ENCODE data around the gene ZNF512B. TPM values are rescaled to one million over a fixed set of nuclear protein-coding genes. Genes with fewer than 3 reads are reported as not detected.
A peak's percentile ranks its signal among the peaks of the same experiment; 100 is the strongest.

ZNF512B gene
- total RNA-seq, 4 donors from 2014 or later, result 7.1 to 17.7 (median 12.1) TPM

DNA sequence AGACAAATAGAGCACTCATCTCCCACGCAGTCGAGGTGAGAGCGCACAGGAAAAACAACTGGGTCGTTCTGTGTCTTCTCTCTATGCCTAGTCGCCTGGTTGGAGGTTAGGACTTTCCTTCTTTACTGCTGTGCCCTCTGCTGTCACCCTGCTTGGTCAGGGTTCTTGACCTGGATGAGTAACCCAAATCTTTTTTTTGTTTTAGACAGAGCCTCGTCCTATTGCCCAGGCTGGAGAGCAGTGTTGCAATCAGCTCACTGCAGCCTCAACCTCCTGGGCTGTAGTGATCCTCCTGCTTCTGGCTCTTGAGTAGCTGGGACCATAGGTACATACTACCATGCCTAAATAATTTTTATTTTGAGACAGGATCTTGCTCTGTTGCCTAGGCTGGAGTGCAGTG lies 35.7 kb upstream of the ZNF512B start:
- Histone ChIP-seq H3K4me1 (peaks cover 4 to 26% (median 10%) of the 10 kb centered on the region in 4 donors), H3K4me3 (no peak overlapping the region), H3K27ac (replicated peaks in 1 of 4) (no peak overlapping the region), H3K36me3 (peaks cover 40 to 98% (median 94%) of the 10 kb centered on the region in 4 donors), H3K9me3 (no peaks in the 10 kb centered on the region), H3K27me3 (no peaks in the 10 kb centered on the region)
- no peak for TF ChIP-seq POLR2AphosphoS5 (IDR thresholded peaks at IDR 0.05)
- TF ChIP-seq POLR2A (IDR thresholded peaks at IDR 0.05; ENCODE audit: low read depth), result no peak
- TF ChIP-seq, protein P1, sequence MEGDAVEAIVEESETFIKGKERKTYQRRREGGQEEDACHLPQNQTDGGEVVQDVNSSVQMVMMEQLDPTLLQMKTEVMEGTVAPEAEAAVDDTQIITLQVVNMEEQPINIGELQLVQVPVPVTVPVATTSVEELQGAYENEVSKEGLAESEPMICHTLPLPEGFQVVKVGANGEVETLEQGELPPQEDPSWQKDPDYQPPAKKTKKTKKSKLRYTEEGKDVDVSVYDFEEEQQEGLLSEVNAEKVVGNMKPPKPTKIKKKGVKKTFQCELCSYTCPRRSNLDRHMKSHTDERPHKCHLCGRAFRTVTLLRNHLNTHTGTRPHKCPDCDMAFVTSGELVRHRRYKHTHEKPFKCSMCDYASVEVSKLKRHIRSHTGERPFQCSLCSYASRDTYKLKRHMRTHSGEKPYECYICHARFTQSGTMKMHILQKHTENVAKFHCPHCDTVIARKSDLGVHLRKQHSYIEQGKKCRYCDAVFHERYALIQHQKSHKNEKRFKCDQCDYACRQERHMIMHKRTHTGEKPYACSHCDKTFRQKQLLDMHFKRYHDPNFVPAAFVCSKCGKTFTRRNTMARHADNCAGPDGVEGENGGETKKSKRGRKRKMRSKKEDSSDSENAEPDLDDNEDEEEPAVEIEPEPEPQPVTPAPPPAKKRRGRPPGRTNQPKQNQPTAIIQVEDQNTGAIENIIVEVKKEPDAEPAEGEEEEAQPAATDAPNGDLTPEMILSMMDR (IDR thresholded peaks at IDR 0.05), result no peak
- no peak for TF ChIP-seq EP300 (IDR thresholded peaks at IDR 0.05)
- DNase-seq (ENCODE audit: extremely low spot score), result no peak
- intact Hi-C loops (cut with DNase I), result no loop called here
- WGBS, result 88% methylated on average over 6 of the region's 6 CpGs

DNA sequence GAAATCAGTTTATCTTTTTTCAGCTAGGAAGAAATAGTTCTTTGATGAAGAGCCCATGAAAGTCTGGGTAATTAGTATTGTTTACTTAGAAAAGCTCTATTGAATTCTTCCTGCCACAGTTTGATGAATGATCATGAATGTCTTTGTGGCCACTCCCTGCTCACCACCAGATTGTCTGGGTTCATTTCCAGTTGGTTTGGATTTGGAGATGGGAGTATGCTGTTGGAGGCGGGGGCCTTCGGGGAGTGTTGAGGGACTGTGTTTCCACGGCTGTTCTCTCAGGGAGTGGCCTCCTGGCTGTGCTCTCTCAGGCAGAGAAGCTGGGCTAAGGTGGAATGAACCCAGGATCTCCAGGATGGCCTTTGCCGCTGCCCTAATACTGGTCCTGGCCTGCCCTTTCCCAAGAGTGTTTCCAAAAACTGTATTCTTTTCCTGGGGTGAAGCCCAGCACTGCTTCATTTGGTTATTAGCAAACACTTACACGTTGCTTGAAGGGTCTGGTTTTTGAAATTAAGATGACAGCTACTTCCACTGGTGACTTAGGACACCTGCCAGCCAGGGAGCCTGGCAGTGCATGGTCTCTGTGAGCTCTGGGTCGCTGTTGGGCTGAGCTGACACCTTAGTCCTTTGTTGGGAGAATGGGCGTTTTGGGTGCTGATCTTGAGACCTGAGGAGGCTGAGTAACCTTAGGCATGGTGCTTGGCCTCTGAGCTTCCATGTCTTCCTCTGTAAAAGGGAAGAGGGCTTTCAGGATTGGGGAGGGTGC lies 34.4 kb upstream of the ZNF512B start:
- no peaks in the 10 kb centered on the region for H3K27me3 ChIP-seq
- no peak overlapping the region for H3K27ac ChIP-seq (replicated peaks in 1 of 4)
- H3K4me1 ChIP-seq, result peaks cover 4 to 26% (median 10%) of the 10 kb centered on the region in 4 donors
- peaks cover 45 to 98% (median 95%) of the 10 kb centered on the region in 4 donors for H3K36me3 ChIP-seq
- intact Hi-C loops (cut with DNase I), result no loop called here
- TF ChIP-seq POLR2A (IDR thresholded peaks at IDR 0.05; ENCODE audit: low read depth) (no peak), EP300 (IDR thresholded peaks at IDR 0.05) (no peak), POLR2AphosphoS5 (IDR thresholded peaks at IDR 0.05) (no peak)
- TF ChIP-seq, protein P1 (IDR thresholded peaks at IDR 0.05), result no peak
- H3K9me3 ChIP-seq, result no peaks in the 10 kb centered on the region
- no peak for DNase-seq (ENCODE audit: extremely low spot score)
- no peak overlapping the region for H3K4me3 ChIP-seq
- 77% methylated on average over 6 of the region's 7 CpGs for WGBS

DNA sequence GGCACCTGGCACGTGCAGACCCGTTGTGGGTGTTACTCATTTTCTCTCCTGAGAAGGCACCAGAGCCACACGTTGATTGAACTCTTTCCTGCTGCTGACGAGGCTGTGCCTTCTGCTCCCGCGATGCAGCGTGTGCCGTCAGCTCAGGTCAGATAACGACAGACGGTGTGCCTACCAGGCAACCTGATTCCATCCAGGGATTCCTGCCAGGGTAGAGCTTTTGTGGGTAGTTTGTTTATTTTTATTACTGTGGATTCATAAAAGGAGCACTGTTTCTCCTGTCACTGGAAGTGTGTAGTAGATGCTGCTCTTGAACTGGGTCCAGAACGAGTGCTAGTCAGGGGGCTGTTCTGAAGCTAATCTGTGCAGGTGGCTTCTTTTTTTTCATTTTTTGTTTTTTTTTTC lies 31.9 kb upstream of the ZNF512B start:
- Histone ChIP-seq H3K4me3 (no peak overlapping the region), H3K27me3 (no peaks in the 10 kb centered on the region), H3K27ac (replicated peaks in 1 of 4) (peak overlapping the region in 2 of 4 donors; percentile 16 to 42), H3K9me3 (no peaks in the 10 kb centered on the region), H3K4me1 (peaks cover 4 to 21% (median 10%) of the 10 kb centered on the region in 4 donors), H3K36me3 (peaks cover 69 to 99% (median 98%) of the 10 kb centered on the region in 4 donors)
- DNase-seq (ENCODE audit: extremely low spot score), result no peak
- 43% methylated on average over 11 of the region's 11 CpGs for WGBS
- TF ChIP-seq, protein P1 (IDR thresholded peaks at IDR 0.05), result no peak
- no peak for TF ChIP-seq POLR2AphosphoS5 (IDR thresholded peaks at IDR 0.05)
- TF ChIP-seq EP300 (IDR thresholded peaks at IDR 0.05), result no peak
- no peak for TF ChIP-seq POLR2A (IDR thresholded peaks at IDR 0.05; ENCODE audit: low read depth)
- intact Hi-C loops (cut with DNase I), result no loop called here

DNA sequence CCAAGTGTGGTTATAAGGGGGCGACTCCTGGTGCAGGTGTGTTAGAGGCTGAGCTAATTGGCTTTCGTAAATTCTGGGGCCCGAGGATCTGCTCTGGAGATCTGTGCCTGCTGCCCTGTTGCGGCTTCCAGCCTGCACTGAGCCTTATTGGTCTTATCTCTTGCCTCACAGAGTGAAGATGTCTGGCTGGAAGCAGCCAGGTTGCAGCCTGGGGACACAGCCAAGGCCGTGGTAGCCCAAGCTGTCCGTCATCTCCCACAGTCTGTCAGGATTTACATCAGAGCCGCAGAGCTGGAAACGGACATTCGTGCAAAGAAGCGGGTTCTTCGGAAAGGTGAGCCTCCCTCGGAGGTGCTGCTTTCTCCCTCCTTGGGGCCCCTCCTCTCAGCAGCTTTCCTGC lies 31.2 kb upstream of the ZNF512B start:
- TF ChIP-seq, protein P1 (IDR thresholded peaks at IDR 0.05), result no peak
- no peak for TF ChIP-seq EP300 (IDR thresholded peaks at IDR 0.05)
- TF ChIP-seq POLR2A (IDR thresholded peaks at IDR 0.05; ENCODE audit: low read depth), result no peak
- no peak for TF ChIP-seq POLR2AphosphoS5 (IDR thresholded peaks at IDR 0.05)
- Histone ChIP-seq H3K4me3 (no peak overlapping the region), H3K4me1 (peaks cover 4 to 19% (median 10%) of the 10 kb centered on the region in 4 donors), H3K27me3 (no peaks in the 10 kb centered on the region), H3K36me3 (peaks cover 76 to 100% (median 98%) of the 10 kb centered on the region in 4 donors), H3K27ac (replicated peaks in 1 of 4) (peak overlapping the region in 2 of 4 donors; percentile 16 to 42), H3K9me3 (no peaks in the 10 kb centered on the region)
- intact Hi-C loops (cut with DNase I), result no loop called here
- DNase-seq (ENCODE audit: extremely low spot score), result no peak
- WGBS, result 97% methylated on average over 5 of the region's 12 CpGs
